GM18519 (cell line): Measurements from ENCODE around the gene STK10.

Source experiments
- ATAC-seq: cut with Tn5 transposase; IDR thresholded peaks from one replicate; pipeline ENCODE4 v1.9.1; 2021; ENCODE audit warnings: mild to moderate bottlenecking, moderate library complexity; ENCODE audit not compliant: unreplicated experiment, low FRiP score

STK10 gene

GRCh38 chr5:172064358-172064757 is 123.7 kb downstream of the STK10 start:
- ATAC-seq: no peak

GRCh38 chr5:172063463-172064235 is 124.4 kb downstream of the STK10 start:
- ATAC-seq: no peak

DNA sequence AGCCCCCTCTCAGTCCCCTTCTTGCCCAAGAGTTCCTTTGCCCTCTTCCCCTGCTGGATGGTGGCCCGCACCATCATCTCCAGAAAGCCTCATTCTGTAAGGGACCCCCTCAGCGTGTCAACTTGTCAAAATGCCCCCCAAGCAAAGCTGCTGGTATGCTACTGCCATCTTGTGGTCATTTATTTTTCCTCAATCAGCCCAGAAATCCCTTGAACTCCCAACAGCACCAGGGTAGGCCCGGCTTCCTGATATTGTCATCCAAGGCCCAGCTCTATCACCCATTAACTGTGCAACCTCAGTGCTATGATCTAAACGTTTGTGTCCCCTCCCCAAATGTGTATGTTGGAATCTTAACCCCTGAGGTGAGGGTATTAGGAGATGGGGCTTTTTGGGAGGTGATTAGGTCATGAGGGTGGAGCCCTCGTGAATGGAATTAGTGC is 128.3 kb downstream of the STK10 start:
- no peak for ATAC-seq

DNA sequence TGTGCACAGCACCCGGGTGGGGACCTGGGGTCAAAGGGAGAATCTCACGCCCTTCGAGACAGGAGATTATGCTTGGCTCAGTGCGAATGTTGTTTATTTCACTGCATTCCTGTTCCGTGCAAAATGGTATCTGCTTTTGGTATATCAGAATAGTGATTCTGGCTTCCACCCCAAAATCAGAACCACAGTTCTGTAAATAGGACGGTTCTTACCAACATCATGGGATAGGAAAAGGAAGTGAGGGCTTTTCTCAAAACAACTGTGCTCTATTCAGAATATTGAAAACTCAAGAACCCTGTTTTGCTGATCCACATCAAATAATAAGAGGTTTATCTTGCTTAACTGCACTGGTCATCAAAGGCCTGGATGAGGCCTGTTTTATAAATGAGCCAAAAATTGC is 129.9 kb downstream of the STK10 start:
- ATAC-seq: no peak

DNA sequence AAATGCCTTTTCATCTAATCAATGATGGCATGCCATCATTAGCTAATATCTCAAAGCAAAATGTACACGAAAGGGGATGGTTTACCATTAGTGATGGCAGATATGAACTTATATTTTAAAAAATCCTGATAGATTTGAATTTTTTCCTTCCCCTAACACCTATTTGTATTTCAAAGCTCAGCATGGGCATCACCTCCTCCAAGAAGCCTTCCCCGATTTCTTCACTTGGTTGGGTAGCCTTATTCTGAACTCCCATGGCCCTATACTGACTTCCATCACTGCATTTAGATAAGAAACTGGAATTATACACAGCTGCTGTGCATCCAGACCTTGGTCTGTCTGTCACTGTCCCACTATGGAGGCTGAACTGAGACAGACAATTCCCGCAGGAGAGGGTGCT is 132.0 kb downstream of the STK10 start:
- no peak for ATAC-seq

GRCh38 chr5:172055421-172055820 is 132.6 kb downstream of the STK10 start:
- no peak for ATAC-seq

DNA sequence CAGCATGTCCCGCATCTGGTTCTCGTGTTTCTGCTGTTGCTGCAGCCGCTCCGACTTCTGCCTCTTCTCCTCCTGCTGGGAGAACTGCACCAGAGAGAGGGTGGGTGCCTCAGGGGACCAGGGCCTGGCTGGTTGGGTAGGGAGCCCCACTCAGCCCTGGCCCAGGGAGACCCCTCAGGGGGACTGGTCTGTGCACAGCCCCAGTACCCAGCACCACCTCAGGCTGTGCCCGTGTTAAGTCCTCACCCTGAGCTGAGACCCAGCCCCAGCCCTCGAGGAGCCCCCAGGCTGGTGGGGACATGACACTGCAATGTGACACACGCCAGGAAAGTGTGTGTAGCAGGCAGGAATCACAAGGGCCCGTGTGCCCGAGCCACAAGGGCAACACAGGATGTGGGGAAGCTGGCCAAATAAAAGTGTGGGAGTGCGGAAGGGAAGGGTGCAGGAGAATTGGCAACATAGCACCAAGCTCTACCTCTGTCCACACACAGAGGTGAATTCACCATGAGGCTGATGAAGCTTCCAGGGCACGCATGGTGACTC is 133.3 kb downstream of the STK10 start:
- ATAC-seq: no peak

DNA sequence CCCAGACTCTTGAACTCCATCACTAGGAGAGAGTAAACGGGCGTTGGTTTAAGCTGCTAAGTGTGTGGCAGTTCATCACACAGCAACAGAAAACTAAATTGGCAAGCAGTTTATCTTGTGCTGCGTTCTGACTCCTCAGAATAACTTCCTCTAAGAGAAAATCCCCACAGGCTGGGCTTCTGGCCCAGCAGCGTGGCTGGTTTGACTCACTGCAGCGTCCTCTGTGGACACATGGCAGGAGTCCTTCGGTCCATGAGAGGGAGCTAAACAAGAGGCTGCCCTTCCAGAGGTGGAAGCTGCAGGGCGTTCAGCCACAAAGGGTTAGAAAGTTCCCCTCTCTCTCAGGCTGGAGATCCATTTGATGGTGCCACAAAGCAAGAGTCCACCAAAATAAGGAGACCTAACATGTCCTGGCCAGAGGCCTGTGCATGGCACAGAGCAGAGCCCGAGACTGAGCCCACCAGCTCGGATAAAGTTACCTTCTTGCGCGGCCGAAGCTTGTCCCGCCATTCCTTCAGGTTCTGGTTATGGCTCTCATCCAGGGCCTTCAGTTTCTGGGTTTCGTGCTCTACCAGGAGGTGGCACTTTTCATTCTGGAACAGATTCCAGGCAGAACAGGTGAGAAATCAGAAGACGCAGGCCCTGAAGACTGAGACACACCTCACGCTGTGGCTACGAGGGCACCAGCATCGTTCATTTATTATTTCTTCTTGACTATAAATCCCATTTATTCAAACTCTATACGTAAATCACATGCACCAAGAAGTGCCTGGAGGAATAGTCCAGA is 135.4 kb downstream of the STK10 start:
- ATAC-seq: no peak

DNA sequence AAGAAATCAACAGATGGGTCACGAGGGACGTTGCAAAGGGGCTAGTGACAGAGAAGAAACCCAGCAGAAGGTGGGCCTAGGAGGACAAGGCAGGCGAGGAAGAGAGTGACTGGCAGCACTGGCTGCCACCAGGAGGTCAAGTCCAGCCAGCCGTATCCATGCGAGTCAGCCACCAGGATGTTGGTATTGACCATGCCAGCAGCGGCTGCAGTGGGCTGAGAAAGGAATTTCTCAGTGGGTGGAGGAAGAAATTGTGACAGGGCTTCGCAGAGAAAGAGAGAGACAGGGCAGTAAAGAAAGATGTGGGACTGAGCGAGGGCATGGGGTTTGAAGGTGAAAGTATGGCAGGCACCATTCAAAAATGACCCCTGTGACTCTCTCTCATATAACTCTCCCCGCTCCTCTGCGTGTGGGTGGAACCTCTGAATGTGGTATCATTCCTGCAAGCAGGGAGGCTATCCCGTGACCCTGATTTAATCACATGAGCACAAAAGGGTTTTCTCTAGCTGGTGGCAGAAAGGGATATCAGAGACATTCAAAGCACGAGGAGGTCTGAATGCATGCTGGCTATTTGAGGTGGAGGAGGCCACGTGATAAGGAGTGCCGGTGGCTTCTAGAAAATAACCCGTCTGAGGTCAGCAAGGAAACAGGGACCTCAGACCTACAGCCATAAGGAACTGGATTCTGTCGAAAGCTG is 136.2 kb downstream of the STK10 start:
- no peak for ATAC-seq

- ATAC-seq: no peak
These were observed 137.9 kb downstream of the STK10 start for GRCh38 chr5:172050080-172050479.

DNA sequence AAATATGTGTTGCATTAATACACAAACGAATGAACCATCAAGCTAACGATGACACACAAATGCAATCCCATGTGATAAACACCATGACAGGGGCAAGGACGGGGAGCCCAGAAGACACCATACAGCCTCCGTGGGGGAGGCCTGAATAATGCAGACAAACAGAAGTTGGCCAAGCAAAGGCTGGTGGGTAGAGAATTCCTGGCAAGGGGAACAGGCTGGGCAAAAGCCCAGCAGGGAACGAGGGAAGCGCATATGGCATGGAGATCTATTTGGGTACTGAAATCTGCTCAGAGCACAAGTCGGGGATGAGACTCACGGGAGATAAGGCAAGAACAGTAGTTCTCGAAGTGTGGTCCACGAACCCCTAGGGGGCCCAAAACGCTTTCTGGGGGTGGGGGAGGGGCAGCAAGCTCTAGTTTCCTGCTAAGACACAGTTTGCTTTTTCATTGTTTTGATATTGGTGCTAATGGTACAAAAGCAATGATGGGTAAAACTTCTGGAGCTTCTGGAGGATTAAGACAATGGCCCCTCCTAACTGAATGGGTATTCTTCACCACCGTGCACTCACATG is 138.7 kb downstream of the STK10 start:
- ATAC-seq: no peak

GRCh38 chr5:172048539-172049101 is 139.4 kb downstream of the STK10 start:
- no peak for ATAC-seq

DNA sequence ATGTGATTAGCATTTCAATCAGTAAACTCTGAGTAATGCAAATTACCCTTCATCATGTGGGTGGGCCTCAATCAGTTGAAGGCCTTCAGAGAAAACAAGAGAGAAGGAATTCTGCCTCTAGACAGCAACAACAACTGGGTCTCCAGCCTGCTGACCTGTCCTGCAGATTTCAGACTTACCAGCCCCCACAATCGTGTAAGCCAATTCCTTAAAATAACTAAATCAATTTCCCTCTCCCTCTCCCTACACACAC is 139.9 kb downstream of the STK10 start:
- ATAC-seq: no peak

DNA sequence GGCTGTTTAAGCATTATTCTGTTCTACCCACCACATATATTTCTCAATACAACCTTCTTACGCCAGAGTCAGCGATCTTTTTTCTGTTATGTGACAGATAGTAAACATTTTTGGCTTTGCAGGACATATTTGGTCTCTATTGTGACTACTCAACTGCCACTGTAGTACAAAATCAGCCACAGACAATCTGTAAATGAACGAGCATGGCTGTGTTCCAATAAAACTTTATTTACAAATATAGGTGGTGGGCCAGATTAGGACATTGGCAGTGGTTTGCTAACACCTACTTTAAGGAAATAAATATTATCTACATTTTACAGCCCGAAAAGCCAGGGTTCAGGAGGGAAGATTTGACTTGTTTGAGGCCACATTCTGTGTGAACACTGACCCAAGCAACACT is 141.4 kb downstream of the STK10 start:
- no peak for ATAC-seq

DNA sequence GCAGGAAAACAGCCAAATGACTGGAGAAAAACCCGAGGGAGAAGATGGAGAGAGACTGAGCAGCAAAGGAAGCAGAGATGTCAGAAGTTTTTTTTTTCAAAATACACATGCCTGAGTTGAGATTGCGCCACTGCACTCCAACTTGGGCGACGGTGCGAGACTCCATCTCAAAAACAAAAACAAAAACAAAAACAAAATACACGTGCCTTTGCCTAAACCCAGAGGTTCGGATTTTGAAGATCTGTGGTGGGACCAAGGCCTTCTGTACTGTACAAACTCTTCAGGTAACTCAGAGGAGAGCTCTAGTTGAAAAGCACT is 142.8 kb downstream of the STK10 start:
- ATAC-seq: no peak

DNA sequence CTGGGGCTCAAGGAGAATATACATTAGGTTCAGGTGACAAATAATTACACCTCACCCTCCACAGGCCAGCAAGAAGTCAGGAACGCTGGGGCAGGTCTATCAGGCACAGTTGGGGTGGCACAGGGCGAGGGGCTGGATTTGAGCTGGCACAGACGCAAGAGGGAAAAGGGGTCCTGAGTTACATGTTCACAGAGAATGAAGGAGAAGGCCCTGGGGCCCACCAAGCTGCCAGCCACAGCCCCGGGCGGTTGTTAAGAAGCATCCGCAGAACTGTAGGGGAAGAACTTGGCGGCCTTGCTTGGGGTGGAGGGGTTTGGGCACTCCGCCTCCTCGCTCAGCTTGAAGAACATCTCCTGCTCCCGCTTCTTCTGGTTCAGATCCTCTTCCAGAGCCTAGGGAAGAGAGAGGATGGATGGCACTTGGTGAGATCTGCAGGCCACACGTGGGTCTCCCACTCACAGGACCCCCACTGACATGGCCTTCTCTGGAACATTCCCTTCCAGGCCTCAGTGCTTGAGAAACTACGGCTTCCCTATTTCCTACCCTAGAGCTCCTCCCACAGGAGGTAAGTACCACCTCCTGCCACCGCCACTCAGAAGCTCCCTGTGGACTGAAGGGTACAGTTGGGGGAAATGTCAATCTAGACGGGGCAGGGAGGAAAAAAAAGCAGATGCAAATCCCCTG is 143.3 kb downstream of the STK10 start:
- no peak for ATAC-seq

DNA sequence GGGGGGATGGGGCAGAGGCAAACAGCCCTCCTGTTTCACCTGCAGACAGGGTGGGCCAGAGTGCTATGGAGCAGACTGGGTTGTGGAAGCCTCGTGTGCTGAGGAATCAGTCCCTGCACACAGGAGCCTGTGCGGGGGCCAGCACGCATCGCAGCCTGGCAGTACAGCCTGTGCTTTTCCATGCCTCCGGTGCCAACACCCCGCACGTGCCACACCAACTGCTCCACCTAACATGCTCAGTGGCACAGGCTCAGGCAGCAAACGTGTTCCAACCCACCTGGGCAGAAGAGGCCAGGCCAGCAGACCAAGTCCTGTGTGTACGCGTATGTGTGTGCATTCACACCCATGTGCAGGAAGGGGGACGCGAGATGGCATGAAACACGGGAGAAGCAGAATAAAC is 144.2 kb downstream of the STK10 start:
- ATAC-seq: no peak

GRCh38 chr5:172042183-172042582 is 145.8 kb downstream of the STK10 start:
- ATAC-seq: no peak

DNA sequence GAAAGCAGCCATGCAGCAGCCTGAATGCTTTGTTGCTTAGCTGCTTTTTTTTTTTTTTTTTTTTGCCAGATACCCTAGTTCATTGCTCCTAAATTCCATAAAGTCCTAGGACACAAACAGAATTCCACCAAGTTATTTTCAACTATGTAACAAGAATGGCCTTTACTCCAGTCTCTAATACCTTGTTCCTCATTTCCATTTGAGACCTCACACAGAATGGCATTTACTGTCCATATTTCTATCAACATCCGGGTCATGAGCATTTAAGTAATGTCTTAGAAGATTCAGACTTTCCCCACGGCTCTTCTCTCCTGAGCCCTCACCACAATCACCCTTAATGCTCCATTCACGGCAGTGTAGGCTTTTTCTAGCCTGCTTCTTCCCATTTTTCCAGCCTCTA is 149.9 kb downstream of the STK10 start:
- no peak for ATAC-seq

- ATAC-seq: peak; percentile 79
These were observed 153.0 kb downstream of the STK10 start for GRCh38 chr5:172035049-172035448.
